CD4-positive, alpha-beta T cell treated with Interleukin-1 beta for 1 hour (primary cell): ENCODE results near the gene RTN1.

Source experiments
- DNase-seq, 2 donors: peaks; one replicate each; pipeline ENCODE4 v3.0.0-alpha.2; 2020 to 2022

RTN1 gene

GRCh38 chr14:59849411-59850130 lies 21.0 kb downstream of the RTN1 start:
- peak in 1 of 2 donors; percentile 11 for DNase-seq

- no peak for DNase-seq
Observed at GRCh38 chr14:59848671-59849070, 21.9 kb downstream of the RTN1 start.

- no peak for DNase-seq
Observed at GRCh38 chr14:59847711-59848110, 22.9 kb downstream of the RTN1 start.

GRCh38 chr14:59846595-59846994 lies 24.0 kb downstream of the RTN1 start:
- DNase-seq = no peak

- no peak for DNase-seq
Observed at GRCh38 chr14:59845245-59845644, 25.3 kb downstream of the RTN1 start.

- no peak for DNase-seq
Observed at GRCh38 chr14:59844186-59844812, 26.3 kb downstream of the RTN1 start.

GRCh38 chr14:59836116-59836515 lies 34.5 kb downstream of the RTN1 start:
- no peak for DNase-seq

- DNase-seq = no peak
Observed at GRCh38 chr14:59832653-59833294, 37.8 kb downstream of the RTN1 start.

- no peak for DNase-seq
Observed at GRCh38 chr14:59831121-59831730, 39.4 kb downstream of the RTN1 start.

GRCh38 chr14:59830338-59830734 lies 40.2 kb downstream of the RTN1 start:
- no peak for DNase-seq

GRCh38 chr14:59829469-59830337 lies 40.9 kb downstream of the RTN1 start:
- no peak for DNase-seq

GRCh38 chr14:59828276-59828675 lies 42.3 kb downstream of the RTN1 start:
- no peak for DNase-seq

GRCh38 chr14:59827401-59827800 lies 43.2 kb downstream of the RTN1 start:
- DNase-seq = no peak

- DNase-seq = no peak
Observed at GRCh38 chr14:59826150-59826549, 44.4 kb downstream of the RTN1 start.

GRCh38 chr14:59823179-59823578 lies 47.4 kb downstream of the RTN1 start:
- DNase-seq = no peak

GRCh38 chr14:59819446-59820088 lies 51.0 kb downstream of the RTN1 start:
- no peak for DNase-seq

GRCh38 chr14:59816941-59817340 lies 53.6 kb downstream of the RTN1 start:
- DNase-seq = no peak

- DNase-seq = no peak
Observed at GRCh38 chr14:59814988-59815387, 55.6 kb downstream of the RTN1 start.

- DNase-seq = no peak
Observed at GRCh38 chr14:59811815-59812214, 58.8 kb downstream of the RTN1 start.

- DNase-seq = no peak
Observed at GRCh38 chr14:59811073-59811472, 59.5 kb downstream of the RTN1 start.

GRCh38 chr14:59803052-59803540 lies 67.5 kb downstream of the RTN1 start:
- no peak for DNase-seq

- DNase-seq = no peak
Observed at GRCh38 chr14:59788176-59788575, 82.4 kb downstream of the RTN1 start.
